IPS-18c (cell line): Measurements from ENCODE around the gene SERPINB6.
A peak's percentile ranks its signal among the peaks of the same experiment; 100 is the strongest.
"Not testable (repeated sequence)": the region's sequence is repeated elsewhere in the genome, so short reads cannot be mapped to it uniquely, and the experiment has no call there.

ENCODE experiments used
- H3K4me3 ChIP-seq: 2 replicates; pipeline ENCODE4 v1.7.0; 2013; ENCODE audit warnings: low read depth, mild to moderate bottlenecking, low read length, moderate library complexity; ENCODE audit not compliant: insufficient read depth
- H3K9me3 ChIP-seq: one replicate; pipeline ENCODE4 v1.6.1; 2013; ENCODE audit warnings: mild to moderate bottlenecking, low read length, moderate library complexity; ENCODE audit not compliant: control insufficient read depth, insufficient read depth

The SERPINB6 gene

DNA sequence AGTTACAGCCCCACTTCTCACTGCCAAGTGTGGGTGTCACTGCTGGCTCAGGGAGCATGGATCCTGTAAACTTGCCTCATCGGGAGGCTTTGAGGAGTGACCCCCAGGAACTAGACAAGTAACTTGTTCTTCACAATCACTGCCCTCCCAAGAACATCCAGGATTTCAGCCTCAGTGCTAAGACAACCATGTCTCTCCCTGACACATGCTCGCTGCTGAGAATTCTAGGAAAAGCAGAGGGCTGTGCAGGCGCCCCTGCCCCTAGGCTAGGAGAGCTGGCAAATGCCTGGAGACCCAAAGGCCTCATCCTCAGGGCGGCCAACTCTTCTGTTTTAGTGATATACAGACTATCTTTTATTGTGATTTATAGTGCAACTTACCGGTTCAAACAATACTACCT is 31.9 kb upstream of the SERPINB6 start:
- H3K4me3 ChIP-seq, H3K9me3 ChIP-seq: not testable (repeated sequence)

DNA sequence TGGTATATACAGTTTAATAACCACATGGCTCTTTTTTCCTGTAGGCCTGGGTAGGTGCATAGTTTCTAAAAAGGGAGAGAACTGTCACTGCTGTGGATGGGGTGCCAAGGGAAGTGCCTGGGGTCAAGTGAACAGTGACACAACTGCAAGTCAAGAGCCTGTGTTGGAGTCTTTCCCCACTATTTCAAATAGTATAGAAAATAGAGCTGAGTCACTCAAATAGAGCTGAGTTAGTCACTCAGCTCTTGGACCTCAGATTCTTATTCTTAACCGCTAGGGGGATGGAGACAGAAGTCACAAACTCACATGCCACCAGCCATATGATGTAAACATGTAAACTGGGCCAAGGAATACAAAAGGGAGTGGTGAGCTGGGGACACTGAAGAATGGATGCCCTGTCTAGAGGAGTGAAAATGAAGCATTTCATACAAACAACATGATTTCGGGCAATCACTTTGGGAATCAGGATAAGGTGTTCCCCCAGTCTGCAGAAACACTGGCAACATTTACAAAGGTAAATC is 30.5 kb upstream of the SERPINB6 start:
- H3K4me3 ChIP-seq = no peak overlapping the region

GRCh38 chr6:3001146-3001772 is 29.9 kb upstream of the SERPINB6 start:
- no peak overlapping the region for H3K4me3 ChIP-seq
- H3K9me3 ChIP-seq = peaks cover 4% of the 10 kb centered on the region

More for the DNA sequence above, 30.5 kb upstream of the SERPINB6 start:
- H3K9me3 ChIP-seq = peaks cover 4% of the 10 kb centered on the region

DNA sequence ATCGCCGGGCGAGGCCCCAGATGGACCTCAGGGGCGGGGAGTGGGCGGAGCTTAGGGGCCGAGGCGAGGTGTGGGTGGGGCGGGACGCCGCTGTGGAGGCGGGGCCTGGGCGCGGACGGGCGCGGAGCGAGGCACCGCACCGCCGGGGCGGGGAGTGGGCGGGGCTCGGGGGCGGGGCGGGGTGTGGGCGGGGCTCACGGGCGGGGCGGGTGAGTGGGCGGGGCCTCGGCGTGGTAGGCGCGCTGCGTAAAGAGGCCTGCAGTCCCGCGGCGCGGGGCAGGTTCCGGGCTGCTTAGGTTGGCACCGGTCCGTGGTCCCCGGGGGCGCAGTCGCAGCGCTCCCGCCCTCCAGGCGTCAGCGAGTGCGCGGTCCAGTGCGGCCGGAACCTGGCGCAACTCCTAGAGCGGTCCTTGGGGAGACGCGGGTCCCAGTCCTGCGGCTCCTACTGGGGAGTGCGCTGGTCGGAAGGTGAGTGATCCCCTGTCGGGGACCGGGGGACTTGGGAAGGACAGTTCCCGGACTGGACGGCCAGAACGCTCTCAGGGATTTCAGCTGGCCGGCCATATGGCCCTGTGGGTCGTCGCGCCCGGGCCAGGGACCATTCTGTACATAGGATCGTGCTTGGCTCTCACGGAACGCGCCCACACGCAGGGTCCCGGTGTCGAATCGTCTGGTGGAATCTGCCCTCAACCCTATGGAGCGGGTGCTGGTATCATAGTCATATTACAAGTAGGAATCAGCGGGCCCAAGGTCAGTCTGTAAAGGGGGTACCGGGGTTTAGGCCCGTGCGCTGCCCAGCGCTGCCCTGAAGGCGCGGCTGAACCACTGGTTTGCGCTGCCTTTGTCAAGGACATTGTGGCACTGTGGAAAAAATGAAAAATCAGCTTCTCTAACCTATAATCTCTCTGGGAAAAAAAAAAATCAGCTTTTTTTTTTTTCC is 28.5 kb upstream of the SERPINB6 start, which contains the start of gene NQO2:
TSS of gene NQO2 (plus strand) at position 277 of the 940 bp plus-strand sequence. CDS start 6,659 bp downstream, outside the sequence.
- H3K4me3 ChIP-seq = peak within 1 kb of the TSS; percentile 94

DNA sequence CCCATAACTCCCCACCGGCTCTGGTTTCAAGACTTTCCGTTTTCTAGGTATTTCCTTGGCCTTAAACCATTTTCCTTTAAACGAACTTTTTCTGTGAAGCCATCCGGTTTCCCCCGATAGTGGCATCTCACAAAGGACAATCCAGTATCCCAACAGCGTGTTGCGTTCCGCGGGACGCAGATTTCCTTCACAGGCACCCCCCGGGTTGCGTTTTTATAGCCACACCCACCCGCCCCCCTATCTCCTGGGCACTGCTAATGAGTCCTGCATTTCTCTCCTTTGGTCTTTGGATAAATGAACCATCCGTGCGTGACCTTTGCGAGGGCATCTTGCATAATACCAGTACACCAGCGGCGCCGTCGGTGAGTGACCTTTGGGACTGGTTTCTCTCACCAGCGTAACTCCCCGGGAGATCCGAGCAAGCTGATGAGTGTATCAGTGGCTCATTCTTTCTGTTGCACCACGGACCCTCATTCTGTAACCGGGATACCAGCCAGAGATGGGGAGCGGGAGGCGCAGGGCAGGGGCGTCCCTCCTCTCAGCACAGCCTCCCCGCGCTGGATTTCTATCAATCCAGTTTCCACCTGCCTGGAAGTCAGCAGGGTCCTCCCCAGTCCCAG is 27.7 kb upstream of the SERPINB6 start:
- H3K9me3 ChIP-seq = no peaks in the 10 kb centered on the region
- peak overlapping the region; percentile 69 for H3K4me3 ChIP-seq

More for the DNA sequence above, 28.5 kb upstream of the SERPINB6 start, which contains the start of gene NQO2:
- no peaks in the 10 kb centered on the region for H3K9me3 ChIP-seq

GRCh38 chr6:2998249-2998997 is 27.1 kb upstream of the SERPINB6 start:
- peak overlapping the region; percentile 69 for H3K4me3 ChIP-seq
- H3K9me3 ChIP-seq = not testable (repeated sequence)

DNA sequence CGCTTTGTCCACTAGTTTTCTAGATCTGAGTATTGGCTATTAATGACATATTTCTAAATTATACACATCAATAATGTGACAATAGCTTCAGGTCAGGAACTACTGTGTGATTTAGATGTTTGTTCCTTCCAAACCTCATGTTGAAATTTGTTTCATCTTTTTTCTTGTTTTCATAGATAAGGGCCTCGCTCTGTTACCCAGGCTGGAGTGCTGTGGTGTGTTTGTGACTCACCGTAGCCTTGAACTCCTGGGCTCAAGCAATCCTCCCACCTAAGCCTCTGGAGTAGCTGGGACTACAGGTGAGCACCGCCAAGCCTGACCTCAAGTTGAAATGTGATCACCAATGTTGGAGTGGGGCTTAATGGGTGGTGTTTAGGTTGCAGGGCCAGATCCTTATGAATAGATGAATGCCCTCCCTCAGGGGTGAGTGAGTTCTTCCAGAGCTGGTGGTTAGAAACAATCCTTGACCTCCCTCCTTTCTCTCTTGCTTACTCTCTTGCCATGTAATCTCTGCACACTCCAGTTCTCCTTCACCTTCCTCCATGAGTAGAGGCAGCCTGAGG is 22.5 kb upstream of the SERPINB6 start:
- Histone ChIP-seq H3K4me3 (no peak overlapping the region), H3K9me3 (no peaks in the 10 kb centered on the region)

DNA sequence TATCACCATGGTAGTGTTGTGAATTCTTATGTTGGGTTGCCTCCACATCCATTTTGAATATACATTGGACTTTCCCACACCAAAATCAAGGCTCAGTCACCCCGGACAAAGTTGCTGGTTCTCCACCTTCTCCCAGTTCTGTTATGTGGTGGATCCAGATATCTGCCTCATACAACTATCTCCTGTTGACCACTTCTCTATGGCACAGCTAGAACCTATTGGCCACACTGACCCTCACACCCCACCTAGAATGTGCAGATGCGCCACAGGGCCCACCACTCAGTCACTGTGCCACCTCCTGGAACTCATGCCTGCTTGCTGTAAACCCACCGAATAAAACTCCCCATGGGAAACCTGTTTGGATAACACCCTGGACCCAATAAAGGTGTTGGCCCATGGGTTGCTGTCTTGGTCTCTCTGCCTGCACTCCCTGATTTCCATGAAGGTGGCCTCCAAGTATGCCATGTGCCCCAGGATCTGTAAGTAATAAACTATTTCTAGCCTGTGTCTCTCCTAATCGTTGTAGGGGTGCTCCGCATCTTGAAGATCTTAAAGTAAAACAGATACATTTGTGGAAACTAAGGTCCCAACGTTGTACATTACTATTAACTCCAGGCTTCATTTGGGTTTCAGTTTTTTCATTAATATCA is 21.1 kb upstream of the SERPINB6 start:
- Histone ChIP-seq H3K4me3 (no peak overlapping the region), H3K9me3 (no peaks in the 10 kb centered on the region)

DNA sequence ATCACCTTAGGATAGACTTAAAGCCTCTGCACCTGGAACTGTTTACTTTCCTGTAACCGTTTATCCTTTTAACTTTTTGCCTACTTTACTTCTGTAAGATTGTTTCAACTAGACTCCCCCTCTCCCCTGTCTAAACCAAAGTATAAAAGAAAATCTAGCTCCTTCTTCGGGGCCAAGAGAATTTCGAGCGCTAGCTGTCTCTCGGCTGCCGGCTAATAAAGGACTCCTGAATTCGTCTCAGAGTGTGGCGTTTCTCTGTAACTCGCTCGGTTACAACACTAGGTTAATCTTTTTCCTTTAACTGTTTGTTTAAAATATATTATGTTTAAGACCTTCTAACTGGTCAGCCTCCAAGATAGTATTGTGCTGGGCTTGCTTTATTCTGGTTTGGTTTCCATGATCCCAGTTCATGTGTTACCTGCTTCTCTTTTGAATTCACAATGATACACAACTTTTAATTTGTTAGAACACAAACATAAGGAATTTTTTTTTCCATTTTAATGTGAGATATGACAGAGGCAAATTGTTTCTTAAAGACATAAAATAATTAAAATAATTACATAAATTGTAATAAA is 19.7 kb upstream of the SERPINB6 start:
- no peak overlapping the region for H3K4me3 ChIP-seq

GRCh38 chr6:2990248-2990931 is 19.0 kb upstream of the SERPINB6 start:
- Histone ChIP-seq H3K9me3 (no peaks in the 10 kb centered on the region), H3K4me3 (peak overlapping the region; percentile 51)

More for the DNA sequence above, 19.7 kb upstream of the SERPINB6 start:
- H3K9me3 ChIP-seq = no peaks in the 10 kb centered on the region

GRCh38 chr6:2989332-2990247 is 18.2 kb upstream of the SERPINB6 start:
- peak overlapping the region; percentile 84 for H3K4me3 ChIP-seq
- H3K9me3 ChIP-seq = no peaks in the 10 kb centered on the region

DNA sequence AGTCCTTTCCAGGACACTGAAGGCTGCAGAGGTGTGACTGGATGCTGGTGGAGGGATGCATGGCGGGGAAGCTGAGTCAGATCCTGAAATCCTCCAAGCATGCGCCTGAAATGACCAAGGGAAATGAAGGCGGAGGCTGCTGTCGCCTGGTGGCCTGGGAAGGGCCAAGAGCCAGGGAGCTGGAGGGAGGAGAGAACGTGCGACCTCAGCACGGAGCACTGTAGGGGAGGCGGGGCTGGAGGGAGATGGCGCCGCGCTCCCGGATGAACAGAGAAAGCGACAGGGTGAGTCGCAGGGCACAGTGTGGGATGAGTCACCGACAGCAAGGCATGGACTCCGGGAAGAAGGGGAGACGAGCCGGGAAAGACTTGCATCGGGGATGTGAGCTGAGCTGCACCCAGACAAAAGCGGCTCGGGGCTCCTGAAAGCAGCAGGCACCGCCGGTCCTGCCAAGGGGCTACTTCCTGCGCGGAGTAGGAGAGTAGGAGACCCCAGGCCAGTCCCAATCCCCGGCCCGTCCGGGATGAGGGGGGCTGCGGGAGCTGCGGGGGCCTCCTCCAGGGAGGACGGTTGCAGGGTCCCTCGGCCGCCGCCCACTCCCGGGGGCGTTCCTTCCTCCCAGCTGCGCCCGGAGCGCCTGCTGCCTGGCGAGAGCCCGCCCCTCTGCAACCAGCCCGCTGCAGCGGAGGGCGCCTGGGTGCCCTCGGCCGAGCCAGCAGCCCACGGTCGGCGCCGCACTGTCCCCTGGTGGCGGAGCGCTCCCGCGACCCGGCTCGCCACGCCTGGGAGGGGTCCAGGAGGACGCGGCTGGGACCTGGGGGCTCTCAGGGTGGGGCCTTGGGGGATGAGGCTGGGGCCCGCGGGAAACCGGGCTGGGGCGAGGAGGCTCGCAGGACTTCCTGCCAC is 17.3 kb upstream of the SERPINB6 start:
- Histone ChIP-seq H3K9me3 (no peaks in the 10 kb centered on the region), H3K4me3 (peak overlapping the region; percentile 84)

GRCh38 chr6:2988094-2988425 is 16.7 kb upstream of the SERPINB6 start:
- H3K9me3 ChIP-seq = no peaks in the 10 kb centered on the region
- peak overlapping the region; percentile 84 for H3K4me3 ChIP-seq
